Liver (tissue), 3 donors: ENCODE results near the gene ETV3.

Source experiments
- ATF3 ChIP-seq: IDR thresholded peaks from 2 replicates; pipeline ENCODE4 v1.6.1; 2016; ENCODE audit warnings: antibody characterized with exemption
- CTCF ChIP-seq: fragments of 150-350 bp; IDR thresholded peaks from 2 replicates; pipeline ENCODE4 v1.5.1; 2017; ENCODE audit warnings: improper control_type of control experiment, low read depth, low read length; ENCODE audit not compliant: missing input control
- FOXA1 ChIP-seq: IDR thresholded peaks from 2 replicates; pipeline ENCODE4 v1.6.1; 2016; ENCODE audit warnings: antibody characterized with exemption
- GABPA ChIP-seq, 2 donors: IDR thresholded peaks in 1 of 2; conservative IDR thresholded peaks in 1 of 2; 2 replicates each; pipeline ENCODE4 v1.6.1; 2016; ENCODE audit warnings: antibody characterized with exemption in 2 of 2, mild to moderate bottlenecking in 1 of 2, moderate library complexity in 1 of 2
- MAX ChIP-seq: IDR thresholded peaks from 2 replicates; pipeline ENCODE4 v1.6.1; 2016; ENCODE audit warnings: antibody characterized with exemption
- NR2F2 ChIP-seq: IDR thresholded peaks from 2 replicates; pipeline ENCODE4 v1.6.1; 2016; ENCODE audit warnings: antibody characterized with exemption
- REST ChIP-seq: IDR thresholded peaks from 2 replicates; pipeline ENCODE4 v1.6.1; 2016; ENCODE audit warnings: antibody characterized with exemption, mild to moderate bottlenecking
- SP1 ChIP-seq: IDR thresholded peaks from 2 replicates; pipeline ENCODE4 v1.6.1; 2018; ENCODE audit warnings: antibody characterized with exemption, mild to moderate bottlenecking
- TAF1 ChIP-seq: conservative IDR thresholded peaks from 2 replicates; pipeline ENCODE4 v1.6.1; 2016; ENCODE audit warnings: antibody characterized with exemption, mild to moderate bottlenecking
- YY1 ChIP-seq: IDR thresholded peaks from 2 replicates; pipeline ENCODE4 v1.6.1; 2016; ENCODE audit warnings: antibody characterized with exemption, mild to moderate bottlenecking
- ZBTB33 ChIP-seq: IDR thresholded peaks from 2 replicates; pipeline ENCODE4 v1.6.1; 2016; ENCODE audit warnings: antibody characterized with exemption
- donor health status: healthy.
- donor health status: healthy.

- TF ChIP-seq YY1 (no peak), CTCF (no peak), REST (no peak), GABPA (IDR thresholded peaks at IDR 0.05 in 1 of 2, conservative IDR thresholded peaks at IDR 0.05 in 1 of 2) (no peak), ZBTB33 (no peak), TAF1 (no peak), MAX (no peak), SP1 (no peak), NR2F2 (no peak), FOXA1 (no peak), ATF3 (no peak)
Measured at GRCh38 chr1:157090771-157091170, 47.4 kb downstream of the ETV3 start.
